Measurements from ENCODE around the gene AKT2. TPM values are rescaled to one million over a fixed set of nuclear protein-coding genes. Genes with fewer than 3 reads are reported as not detected.

AKT2 gene
- polyA plus RNA-seq, 3 donors: 11.4 to 122 (median 16.3) TPM

GRCh38 chr19:40239415-40240226, 45.5 kb downstream of the AKT2 start:
- H3K27me3 Mint-ChIP-seq (ENCODE audit: low read depth in 3 of 3): no peaks in the 10 kb centered on the region
- Histone ChIP-seq H3K79me2 (ENCODE audit: insufficient read depth, low read length) (peaks cover 4% of the 10 kb centered on the region), H3K4me3 (replicated peaks in 1 of 3; ENCODE audit: low read depth in 2 of 3, low read length in 3 of 3) (no peak overlapping the region), H2AFZ (ENCODE audit: insufficient read depth, low read depth, low read length, poor library complexity, severe bottlenecking) (no peak overlapping the region), H3K9ac (ENCODE audit: insufficient read depth, low read length, poor library complexity, severe bottlenecking) (no peak overlapping the region), H3K27me3 (ENCODE audit: control insufficient read depth in 2 of 2, insufficient read depth in 2 of 2, low read length in 2 of 2) (no peaks in the 10 kb centered on the region), H3K4me2 (replicated peaks; ENCODE audit: extremely low read depth, low read length, poor library complexity, severe bottlenecking) (no peak overlapping the region), H3K9me3 (replicated peaks in 1 of 2; ENCODE audit: control insufficient read depth in 1 of 2, insufficient read depth in 1 of 2, low read length in 2 of 2) (no peaks in the 10 kb centered on the region), H3K36me3 (replicated peaks in 1 of 2; ENCODE audit: control insufficient read depth in 1 of 2, insufficient read depth in 2 of 2, low read length in 2 of 2) (peaks cover 75 to 91% of the 10 kb centered on the region in 2 donors), H3K4me1 (ENCODE audit: control insufficient read depth in 1 of 2, insufficient read depth in 2 of 2, low read length in 2 of 2) (no peaks in the 10 kb centered on the region), H4K20me1 (ENCODE audit: insufficient read depth, low read length) (peaks cover 13% of the 10 kb centered on the region), H3K27ac (ENCODE audit: low read depth in 1 of 2, low read length in 2 of 2) (no peak overlapping the region)
- TF ChIP-seq CTCF (IDR thresholded peaks at IDR 0.05): no peak
- H3K36me3 Mint-ChIP-seq: peaks cover 69 to 93% of the 10 kb centered on the region in 2 donors
- H3K9me3 Mint-ChIP-seq: no peaks in the 10 kb centered on the region
- intact Hi-C loops (cut with micrococcal nuclease): no loop called here
- WGBS (ENCODE audit: insufficient coverage): 96% methylated on average over 9 of the region's 12 CpGs
- no peak overlapping the region for H3K4me3 Mint-ChIP-seq
- H3K4me1 Mint-ChIP-seq: no peaks in the 10 kb centered on the region
- DNase-seq: no peak
- H3K27ac Mint-ChIP-seq: peak overlapping the region in 2 of 7 donors; percentile 51 to 74

GRCh38 chr19:40238775-40239174, 46.4 kb downstream of the AKT2 start:
- Histone ChIP-seq H3K4me1 (ENCODE audit: control insufficient read depth in 1 of 2, insufficient read depth in 2 of 2, low read length in 2 of 2) (no peaks in the 10 kb centered on the region), H3K27ac (ENCODE audit: low read depth in 1 of 2, low read length in 2 of 2) (no peak overlapping the region), H3K9ac (ENCODE audit: insufficient read depth, low read length, poor library complexity, severe bottlenecking) (no peak overlapping the region), H4K20me1 (ENCODE audit: insufficient read depth, low read length) (peaks cover 12% of the 10 kb centered on the region), H2AFZ (ENCODE audit: insufficient read depth, low read depth, low read length, poor library complexity, severe bottlenecking) (no peak overlapping the region), H3K27me3 (ENCODE audit: control insufficient read depth in 2 of 2, insufficient read depth in 2 of 2, low read length in 2 of 2) (no peaks in the 10 kb centered on the region), H3K4me2 (replicated peaks; ENCODE audit: extremely low read depth, low read length, poor library complexity, severe bottlenecking) (no peak overlapping the region), H3K4me3 (replicated peaks in 1 of 3; ENCODE audit: low read depth in 2 of 3, low read length in 3 of 3) (no peak overlapping the region), H3K9me3 (replicated peaks in 1 of 2; ENCODE audit: control insufficient read depth in 1 of 2, insufficient read depth in 1 of 2, low read length in 2 of 2) (no peaks in the 10 kb centered on the region), H3K36me3 (replicated peaks in 1 of 2; ENCODE audit: control insufficient read depth in 1 of 2, insufficient read depth in 2 of 2, low read length in 2 of 2) (peaks cover 84 to 93% of the 10 kb centered on the region in 2 donors), H3K79me2 (ENCODE audit: insufficient read depth, low read length) (no peaks in the 10 kb centered on the region)
- no peaks in the 10 kb centered on the region for H3K9me3 Mint-ChIP-seq
- intact Hi-C loops (cut with micrococcal nuclease): no loop called here
- no peak overlapping the region for H3K4me3 Mint-ChIP-seq
- no peaks in the 10 kb centered on the region for H3K4me1 Mint-ChIP-seq
- no peak for TF ChIP-seq CTCF (IDR thresholded peaks at IDR 0.05)
- no CpG with 5 or more reads among the region's 9 CpGs for WGBS (ENCODE audit: insufficient coverage)
- no peaks in the 10 kb centered on the region for H3K27me3 Mint-ChIP-seq (ENCODE audit: low read depth in 3 of 3)
- H3K36me3 Mint-ChIP-seq: peaks cover 68 to 94% of the 10 kb centered on the region in 2 donors
- H3K27ac Mint-ChIP-seq: no peak overlapping the region
- no peak for DNase-seq
